Caco-2 (cell line): ENCODE results near the gene MAP2K5. TPM values are rescaled to one million over a fixed set of nuclear protein-coding genes. Genes with fewer than 3 reads are reported as not detected.

ENCODE experiments used
- BruUV-seq: library from RNA; stranded (reverse); fragments of 400-500 nt; replicated peaks from 2 replicates; lab custom pipeline; 2021; lab: Mats Ljungman, UMichigan
- CTCF ChIA-PET: fragments of 300-600 bp; sonication (Branson Sonifier 250); formaldehyde crosslinking; loops from one replicate; lab custom pipeline; 2022; ENCODE audit warnings: antibody characterized with exemption; lab: Charles Lee
- POLR2A ChIA-PET: fragments of 300-600 bp; sonication (Branson Sonifier 250); formaldehyde crosslinking; loops from one replicate; lab custom pipeline; 2022; ENCODE audit warnings: antibody characterized with exemption; lab: Charles Lee
- DNase-seq, 2 experiments: peaks; one replicate each; pipeline versions ENCODE4 v3.0.0 to v3.0.0-alpha.2; 2020 to 2022
- H3K27me3 ChIP-seq: replicated peaks from 2 replicates; pipeline ENCODE4 v1.6.0; 2011; ENCODE audit warnings: low read length; ENCODE audit not compliant: control insufficient read depth, insufficient read depth
- H3K36me3 ChIP-seq: 2 replicates; pipeline ENCODE4 v1.5.1; 2011; ENCODE audit warnings: low read length; ENCODE audit not compliant: control insufficient read depth, insufficient read depth
- H3K4me1 ChIP-seq: fragments of 250-450 bp; sonication (Bioruptor Pico); 2 replicates; pipeline ENCODE4 v1.5.1; 2020; ENCODE audit warnings: mild to moderate bottlenecking
- H3K4me3 ChIP-seq: 2 replicates; pipeline ENCODE4 v1.5.1; 2011; ENCODE audit warnings: low read depth, mild to moderate bottlenecking, control low read depth, low read length
- H3K9me3 ChIP-seq: fragments of 250-450 bp; sonication (Bioruptor Pico); 2 replicates; pipeline ENCODE4 v1.5.1; 2020; ENCODE audit warnings: mild to moderate bottlenecking, moderate library complexity
- H3K27ac Mint-ChIP-seq: one replicate; pipeline ENCODE4 v1.8.0; 2022; ENCODE audit warnings: mixed read lengths; ENCODE audit not compliant: unreplicated experiment
- H3K27me3 Mint-ChIP-seq: one replicate; pipeline ENCODE4 v1.8.0; 2022; ENCODE audit warnings: mixed read lengths; ENCODE audit not compliant: insufficient read depth, unreplicated experiment
- H3K36me3 Mint-ChIP-seq: one replicate; pipeline ENCODE4 v1.8.0; 2022; ENCODE audit warnings: mild to moderate bottlenecking, mixed read lengths; ENCODE audit not compliant: insufficient read depth, unreplicated experiment
- H3K4me1 Mint-ChIP-seq: one replicate; pipeline ENCODE4 v1.8.0; 2022; ENCODE audit warnings: low read depth, mixed read lengths; ENCODE audit not compliant: unreplicated experiment
- H3K4me3 Mint-ChIP-seq: one replicate; pipeline ENCODE4 v1.8.0; 2022; ENCODE audit warnings: mild to moderate bottlenecking, moderate library complexity, mixed read lengths; ENCODE audit not compliant: unreplicated experiment
- H3K9me3 Mint-ChIP-seq: one replicate; pipeline ENCODE4 v1.8.0; 2022; ENCODE audit warnings: mixed read lengths; ENCODE audit not compliant: unreplicated experiment
- CTCF ChIP-seq, 2 experiments: fragments of 200-600 bp in 1 of 2; IDR thresholded peaks; 1 replicate in 1 of 2; 2 replicates in 1 of 2; pipeline versions ENCODE4 v1.5.1 to v1.8.0; 2011 to 2022; ENCODE audit warnings: antibody characterized with exemption in 1 of 2, control low read depth in 1 of 2, inconsistent platforms in 1 of 2, low read depth in 1 of 2, low read length in 1 of 2, mild to moderate bottlenecking in 1 of 2, moderate library complexity in 1 of 2; ENCODE audit not compliant: insufficient read depth in 1 of 2, severe bottlenecking in 1 of 2, unreplicated experiment in 1 of 2
- intact Hi-C: fragments of 100-400 bp; cut with micrococcal nuclease; formaldehyde crosslinking; loops from one replicate; pipeline ENCODE4 v1.10.0; 2022; ENCODE audit not compliant: unreplicated experiment
- total RNA-seq: library from RNA; stranded (reverse); gene quantifications from 2 replicates; pipeline ENCODE4 v1.2.3, GENCODE V29; 2022

MAP2K5 gene
- total RNA-seq, 1 experiment from 2014 or later: 12.2 TPM

GRCh38 chr15:67819636-67820035 lies 277.1 kb downstream of the MAP2K5 start:
- H3K36me3 ChIP-seq: no peaks in the 10 kb centered on the region

GRCh38 chr15:67820122-67820991 lies 277.9 kb downstream of the MAP2K5 start:
- H3K4me3 ChIP-seq: no peak overlapping the region
- H3K27ac Mint-ChIP-seq: no peak overlapping the region
- H3K4me1 Mint-ChIP-seq: peaks cover 12% of the 10 kb centered on the region
- no peaks in the 10 kb centered on the region; the same call in 1 of the 2 replicates for H3K9me3 ChIP-seq
- POLR2A ChIA-PET: no interaction called here
- no peak for DNase-seq
- TF ChIP-seq CTCF (IDR thresholded peaks at IDR 0.05; ENCODE audit: insufficient read depth in 1 of 2, low read depth in 1 of 2, low read length in 1 of 2, severe bottlenecking in 1 of 2, unreplicated experiment in 1 of 2): no peak
- CTCF ChIA-PET: no interaction called here
- H3K36me3 ChIP-seq: no peaks in the 10 kb centered on the region
- intact Hi-C loops: no loop called here
- H3K4me1 ChIP-seq: no peaks in the 10 kb centered on the region; the same call in 1 of the 2 replicates
- no TSS peak for BruUV-seq
- H3K27me3 Mint-ChIP-seq: peaks cover 29% of the 10 kb centered on the region
- H3K9me3 Mint-ChIP-seq: no peaks in the 10 kb centered on the region
- no peaks in the 10 kb centered on the region for H3K36me3 Mint-ChIP-seq
- H3K27me3 ChIP-seq: no peaks in the 10 kb centered on the region; the same call in 1 of the 2 replicates
- H3K4me3 Mint-ChIP-seq: no peak overlapping the region

More at GRCh38 chr15:67819636-67820035, 277.1 kb downstream of the MAP2K5 start:
- intact Hi-C loops: no loop called here
- DNase-seq: no peak
- no peak overlapping the region for H3K4me3 ChIP-seq
- H3K4me1 Mint-ChIP-seq: peaks cover 12% of the 10 kb centered on the region
- CTCF ChIA-PET: no interaction called here
- no peaks in the 10 kb centered on the region for H3K9me3 Mint-ChIP-seq
- POLR2A ChIA-PET: no interaction called here
- BruUV-seq: no TSS peak
- peaks cover 29% of the 10 kb centered on the region for H3K27me3 Mint-ChIP-seq
- no peak for TF ChIP-seq CTCF (IDR thresholded peaks at IDR 0.05; ENCODE audit: insufficient read depth in 1 of 2, low read depth in 1 of 2, low read length in 1 of 2, severe bottlenecking in 1 of 2, unreplicated experiment in 1 of 2)
- H3K27ac Mint-ChIP-seq: no peak overlapping the region
- no peaks in the 10 kb centered on the region; the same call in 1 of the 2 replicates for H3K9me3 ChIP-seq
- no peak overlapping the region for H3K4me3 Mint-ChIP-seq
- no peaks in the 10 kb centered on the region; the same call in 1 of the 2 replicates for H3K27me3 ChIP-seq
- no peaks in the 10 kb centered on the region; the same call in 1 of the 2 replicates for H3K4me1 ChIP-seq
- no peaks in the 10 kb centered on the region for H3K36me3 Mint-ChIP-seq

GRCh38 chr15:67820992-67821783 lies 278.7 kb downstream of the MAP2K5 start:
- peaks cover 12% of the 10 kb centered on the region for H3K4me1 Mint-ChIP-seq
- Histone ChIP-seq H3K36me3 (no peaks in the 10 kb centered on the region), H3K4me3 (no peak overlapping the region), H3K27me3 (no peaks in the 10 kb centered on the region; the same call in 1 of the 2 replicates), H3K4me1 (no peaks in the 10 kb centered on the region; the same call in 1 of the 2 replicates), H3K9me3 (no peaks in the 10 kb centered on the region; the same call in 1 of the 2 replicates)
- CTCF ChIA-PET: no interaction called here
- no peaks in the 10 kb centered on the region for H3K36me3 Mint-ChIP-seq
- no TSS peak for BruUV-seq
- TF ChIP-seq CTCF (IDR thresholded peaks at IDR 0.05; ENCODE audit: insufficient read depth in 1 of 2, low read depth in 1 of 2, low read length in 1 of 2, severe bottlenecking in 1 of 2, unreplicated experiment in 1 of 2): no peak
- DNase-seq: peak; percentile 62 to 80
- H3K4me3 Mint-ChIP-seq: no peak overlapping the region
- H3K27me3 Mint-ChIP-seq: peaks cover 30% of the 10 kb centered on the region
- H3K27ac Mint-ChIP-seq: no peak overlapping the region
- H3K9me3 Mint-ChIP-seq: no peaks in the 10 kb centered on the region
- POLR2A ChIA-PET: no interaction called here
- intact Hi-C loops: no loop called here
